CD1c-positive myeloid dendritic cell (primary cell): Measurements from ENCODE around the gene SMPD3.

Source experiments
- DNase-seq: peaks from one replicate; pipeline ENCODE4 v3.0.0-alpha.2; 2016; ENCODE audit errors: extremely low spot score

SMPD3 gene

GRCh38 chr16:68357521-68357922, 90.8 kb downstream of the SMPD3 start:
- DNase-seq = no peak

GRCh38 chr16:68356919-68357286, 91.4 kb downstream of the SMPD3 start:
- no peak for DNase-seq

GRCh38 chr16:68356249-68356918, 91.9 kb downstream of the SMPD3 start:
- DNase-seq = peak; percentile 55

GRCh38 chr16:68355447-68356248, 92.7 kb downstream of the SMPD3 start:
- DNase-seq = no peak

GRCh38 chr16:68354816-68355215, 93.5 kb downstream of the SMPD3 start:
- DNase-seq = no peak

- DNase-seq = no peak
Observed at GRCh38 chr16:68353366-68353765, 94.9 kb downstream of the SMPD3 start.

- no peak for DNase-seq
Observed at GRCh38 chr16:68351991-68352431, 96.3 kb downstream of the SMPD3 start.

GRCh38 chr16:68351463-68351862, 96.8 kb downstream of the SMPD3 start:
- no peak for DNase-seq

- no peak for DNase-seq
Observed at GRCh38 chr16:68350813-68351350, 97.4 kb downstream of the SMPD3 start.

GRCh38 chr16:68349838-68350410, 98.4 kb downstream of the SMPD3 start:
- DNase-seq = no peak

- DNase-seq = no peak
Observed at GRCh38 chr16:68348639-68349445, 99.5 kb downstream of the SMPD3 start.

GRCh38 chr16:68347605-68348004, 100.7 kb downstream of the SMPD3 start:
- no peak for DNase-seq

- DNase-seq = no peak
Observed at GRCh38 chr16:68346892-68347480, 101.3 kb downstream of the SMPD3 start.

GRCh38 chr16:68345958-68346635, 102.2 kb downstream of the SMPD3 start:
- DNase-seq = no peak

GRCh38 chr16:68345351-68345810, 102.9 kb downstream of the SMPD3 start:
- DNase-seq = no peak

- no peak for DNase-seq
Observed at GRCh38 chr16:68344252-68344651, 104.1 kb downstream of the SMPD3 start.

GRCh38 chr16:68343137-68343536, 105.2 kb downstream of the SMPD3 start:
- DNase-seq = no peak

GRCh38 chr16:68342620-68343019, 105.7 kb downstream of the SMPD3 start:
- no peak for DNase-seq

- DNase-seq = no peak
Observed at GRCh38 chr16:68339214-68339613, 109.1 kb downstream of the SMPD3 start.

- DNase-seq = no peak
Observed at GRCh38 chr16:68338326-68339119, 109.8 kb downstream of the SMPD3 start.
